Activated CD8-positive, alpha-beta memory T cell treated with anti-CD3 and anti-CD28 coated beads for 1 hour (primary cell): ENCODE results near the gene CUBN.

ENCODE experiments used
- DNase-seq, 2 donors: peaks; one replicate each; pipeline ENCODE4 v3.0.0-alpha.2; 2020; ENCODE audit warnings: low read depth in 1 of 2; ENCODE audit errors: extremely low read depth in 1 of 2

CUBN gene

GRCh38 chr10:17075533-17076359 is 53.9 kb downstream of the CUBN start:
- DNase-seq, result no peak

- DNase-seq, result no peak
Measured at GRCh38 chr10:17074541-17074847, 55.1 kb downstream of the CUBN start.

- DNase-seq, result no peak
Measured at GRCh38 chr10:17073725-17074540, 55.7 kb downstream of the CUBN start.

DNA sequence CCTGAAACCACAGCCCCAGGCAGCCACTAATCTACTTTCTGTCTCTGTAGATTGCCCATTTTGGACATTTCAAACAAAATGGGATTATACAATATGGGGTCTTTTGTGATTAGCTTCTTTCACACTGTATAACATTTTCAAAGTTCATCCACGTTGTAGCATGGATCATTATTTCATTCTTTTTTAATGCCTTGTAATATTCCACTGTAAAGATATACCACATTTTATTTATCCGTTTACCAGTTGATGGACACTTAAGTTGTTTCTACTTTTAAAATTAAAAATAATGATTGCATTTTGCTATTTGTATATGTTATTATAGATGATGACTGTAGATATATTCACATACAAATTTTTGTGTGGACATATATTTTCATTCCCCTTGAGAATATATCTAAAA is 60.7 kb downstream of the CUBN start:
- no peak for DNase-seq

- no peak for DNase-seq
Measured at GRCh38 chr10:17067376-17068264, 62.0 kb downstream of the CUBN start.

- no peak for DNase-seq
Measured at GRCh38 chr10:17066807-17067206, 62.8 kb downstream of the CUBN start.

GRCh38 chr10:17066000-17066399 is 63.6 kb downstream of the CUBN start:
- DNase-seq, result no peak

- no peak for DNase-seq
Measured at GRCh38 chr10:17065273-17065672, 64.3 kb downstream of the CUBN start.

GRCh38 chr10:17064435-17064834 is 65.2 kb downstream of the CUBN start:
- DNase-seq, result no peak

DNA sequence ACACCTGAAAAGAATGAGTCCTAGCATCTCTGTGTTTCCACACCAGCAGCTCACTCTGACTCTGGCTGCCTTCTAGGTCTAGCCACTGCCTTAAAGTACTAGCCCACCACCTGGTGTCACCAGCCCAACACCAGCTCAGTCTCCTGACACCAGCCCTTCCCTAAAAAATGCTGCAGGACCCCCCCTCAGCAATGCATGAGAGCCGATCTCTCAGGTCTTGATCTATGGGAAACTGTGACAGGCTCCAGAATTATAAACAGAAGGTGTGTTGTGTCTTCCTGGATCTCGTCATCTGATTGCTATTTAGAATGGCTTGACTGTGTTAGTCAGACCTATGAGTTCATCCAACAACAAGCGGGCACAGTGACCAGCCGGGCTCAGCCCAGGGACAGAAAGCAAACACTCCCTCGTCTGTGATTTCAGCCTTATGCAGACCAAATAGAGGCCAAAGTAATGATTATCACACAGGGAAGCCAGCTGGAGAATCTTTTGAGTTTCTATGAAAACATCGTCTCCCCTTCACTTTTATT is 66.6 kb downstream of the CUBN start:
- no peak for DNase-seq

GRCh38 chr10:17062493-17062892 is 67.1 kb downstream of the CUBN start:
- no peak for DNase-seq

DNA sequence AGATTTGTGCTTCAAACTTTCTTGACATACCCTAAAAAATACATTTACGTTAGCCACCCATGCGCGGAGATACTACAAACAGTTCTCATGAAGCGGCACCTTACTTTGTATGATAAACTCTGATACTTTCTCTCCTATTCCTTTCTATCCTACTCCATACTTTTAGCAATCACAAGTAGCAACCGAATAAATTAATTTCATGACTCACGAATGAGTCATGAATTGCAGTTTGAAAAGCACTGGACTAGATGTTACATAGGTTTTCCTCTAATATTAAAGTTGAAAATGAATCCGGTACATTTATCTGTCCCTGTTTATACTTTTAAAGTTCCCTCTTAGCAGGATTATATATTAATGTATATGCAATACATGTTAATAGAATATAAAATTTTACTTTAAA is 67.6 kb downstream of the CUBN start:
- no peak for DNase-seq

DNA sequence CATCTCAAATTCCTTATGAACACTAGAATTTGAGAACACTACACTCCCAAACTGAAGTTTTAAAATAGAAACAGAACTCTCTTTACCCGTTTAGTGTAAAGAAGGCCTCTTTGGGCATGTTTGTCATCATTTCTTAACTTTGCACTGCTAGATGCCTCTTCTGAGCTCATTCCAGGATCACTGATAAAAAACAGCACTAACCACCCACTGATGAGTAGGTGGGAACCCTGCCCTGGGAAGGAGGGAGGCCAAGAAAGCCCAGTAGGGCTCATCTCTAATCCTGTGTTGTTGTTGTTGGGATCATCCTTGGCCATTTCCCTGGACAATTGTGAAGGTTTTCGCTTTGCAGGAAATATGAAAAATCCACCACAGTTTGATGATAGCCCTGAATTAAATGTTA is 68.2 kb downstream of the CUBN start:
- DNase-seq, result no peak

- no peak for DNase-seq
Measured at GRCh38 chr10:17060289-17060688, 69.3 kb downstream of the CUBN start.

- no peak for DNase-seq
Measured at GRCh38 chr10:17059197-17059688, 70.4 kb downstream of the CUBN start.

DNA sequence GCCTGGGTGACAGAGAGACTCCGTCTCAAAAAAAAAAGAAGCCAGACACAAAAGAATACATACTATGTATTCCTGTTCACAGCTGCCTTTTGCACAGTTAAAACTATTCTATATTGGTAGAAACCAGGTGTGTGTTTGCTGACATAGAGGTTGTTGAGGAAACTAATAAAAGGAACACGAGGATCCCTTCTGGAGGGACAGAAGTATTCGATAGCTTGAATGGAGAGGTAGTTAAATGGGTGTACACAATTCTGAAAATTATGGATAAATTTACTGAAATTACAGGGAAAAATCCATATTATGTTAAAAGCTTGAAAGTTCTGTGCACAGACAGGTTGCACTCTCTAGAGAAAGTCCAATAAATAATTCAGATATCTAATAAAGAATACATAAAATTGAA is 71.5 kb downstream of the CUBN start:
- DNase-seq, result no peak

DNA sequence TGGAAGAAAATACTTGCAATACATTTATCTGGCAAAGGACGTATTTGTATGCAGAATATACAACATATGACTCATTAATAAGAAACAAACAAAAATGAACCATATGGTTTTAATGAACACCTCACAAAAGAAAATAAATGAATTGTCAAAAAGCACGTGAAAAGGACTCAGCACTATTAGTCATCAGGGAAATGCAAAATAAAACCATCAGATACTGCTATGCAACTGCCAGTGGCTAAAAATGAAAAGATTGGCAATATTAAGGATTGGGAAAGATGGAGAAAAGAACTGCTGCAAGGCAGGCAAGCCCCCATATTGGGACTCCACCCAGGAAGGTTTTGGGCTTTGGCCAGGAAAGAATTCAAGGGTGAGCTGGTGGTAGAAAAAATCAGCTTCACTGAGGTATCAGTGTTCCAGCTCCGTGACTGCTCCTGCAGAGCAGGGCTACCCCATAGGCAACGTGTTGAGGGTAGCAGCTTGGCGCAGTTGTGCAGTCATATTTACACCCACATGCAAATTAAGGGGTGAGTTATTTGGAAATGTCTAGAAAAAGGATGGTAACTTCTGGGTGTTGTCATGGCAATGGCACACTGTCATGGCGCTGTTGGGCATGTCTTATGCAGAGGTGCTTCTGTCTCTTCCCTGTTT is 72.7 kb downstream of the CUBN start:
- no peak for DNase-seq

GRCh38 chr10:17053513-17053912 is 76.1 kb downstream of the CUBN start:
- DNase-seq, result no peak

DNA sequence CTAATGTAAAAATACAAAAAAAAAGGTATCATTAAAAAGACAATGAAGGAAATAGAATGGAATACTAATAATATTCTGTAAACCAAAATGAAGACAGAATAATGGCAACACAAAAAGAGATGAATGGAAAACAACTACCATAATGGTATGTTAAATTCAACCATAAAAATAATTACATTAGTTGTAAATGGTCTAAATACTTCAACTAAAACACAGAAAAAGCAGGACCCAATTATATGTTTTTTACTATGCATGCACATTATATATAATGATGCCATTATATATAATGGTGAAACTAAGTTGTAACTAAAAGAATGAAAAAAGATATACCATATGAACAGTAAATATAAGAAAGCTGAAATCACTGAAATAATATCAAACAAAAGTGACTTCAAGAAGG is 76.5 kb downstream of the CUBN start:
- no peak for DNase-seq

- DNase-seq, result no peak
Measured at GRCh38 chr10:17051851-17052250, 77.8 kb downstream of the CUBN start.
